Mucosa of descending colon (tissue), 3 donors: ENCODE results near the gene NINJ2. TPM values are rescaled to one million over a fixed set of nuclear protein-coding genes. Genes with fewer than 3 reads are reported as not detected.
A peak's percentile ranks its signal among the peaks of the same experiment; 100 is the strongest.

Experiments used
- ATAC-seq: fragments of 200-7000 bp; cut with Tn5 transposase; one replicate; pipeline ENCODE4 v1.9.1; 2020; ENCODE audit warnings: mild to moderate bottlenecking, moderate library complexity
- DNase-seq, 3 donors: peaks; one replicate each; pipeline ENCODE4 v3.0.0-alpha.2; 2020
- H3K36me3 ChIP-seq: fragments of 200-600 bp; one replicate; pipeline ENCODE4 v1.8.0; 2021; ENCODE audit warnings: low read depth, mild to moderate bottlenecking
- H3K4me1 ChIP-seq: fragments of 200-600 bp; one replicate; pipeline ENCODE4 v1.8.0; 2021; ENCODE audit warnings: low read depth, mild to moderate bottlenecking
- H3K4me3 ChIP-seq: fragments of 200-600 bp; one replicate; pipeline ENCODE4 v1.8.0; 2021; ENCODE audit warnings: mild to moderate bottlenecking
- H3K9me3 ChIP-seq: fragments of 200-600 bp; one replicate; pipeline ENCODE4 v1.8.0; 2021; ENCODE audit warnings: mild to moderate bottlenecking
- CTCF ChIP-seq: fragments of 200-600 bp; IDR thresholded peaks from one replicate; pipeline ENCODE4 v1.8.0; 2022; ENCODE audit warnings: antibody characterized with exemption, mild to moderate bottlenecking
- intact Hi-C, 2 donors: fragments of 100-400 bp; cut with DNase I in 1 of 2; cut with micrococcal nuclease in 1 of 2; formaldehyde crosslinking; loops; one replicate each; pipeline versions ENCODE4 v1.11.0 to v1.11.1; 2022; cut with DNase I, micrococcal nuclease
- total RNA-seq, 3 donors: library from RNA; stranded (reverse); fragmentation: NEBNext Ultra II Directional in 2 of 3; extraction: Animal tissue kit (Norgen Biotek cat#: 25700) in 2 of 3; gene quantifications; one replicate each; pipeline versions ENCODE4 v1.2.1 to v1.2.4, GENCODE V29; 2021 to 2023
- donor health status: DM: no; HTN: no; CAD: no; lungs with moderate emphysema.
- donor health status: DM: no; HTN: no; CAD: no.
- donor health status: DM: no; HTN: yes; CAD: no.

NINJ2 gene
- total RNA-seq, 3 donors from 2014 or later, result 3.6 to 5.2 (median 3.8) TPM

GRCh38 chr12:575129-575502 is 88.1 kb downstream of the NINJ2 start:
- no peak for ATAC-seq
- Histone ChIP-seq H3K4me3 (no peak overlapping the region), H3K4me1 (peaks cover 15% of the 10 kb centered on the region), H3K36me3 (no peaks in the 10 kb centered on the region), H3K9me3 (no peaks in the 10 kb centered on the region)
- no peak for DNase-seq
- intact Hi-C loops, result loop anchor here (10.0 kb wide), 3 partner anchors 180 to 370 kb away; partner anchors contain the start of genes RAD52 (in 1 of the 2) and WNK1 (in 1 of the 2)
- TF ChIP-seq CTCF, result no peak

DNA sequence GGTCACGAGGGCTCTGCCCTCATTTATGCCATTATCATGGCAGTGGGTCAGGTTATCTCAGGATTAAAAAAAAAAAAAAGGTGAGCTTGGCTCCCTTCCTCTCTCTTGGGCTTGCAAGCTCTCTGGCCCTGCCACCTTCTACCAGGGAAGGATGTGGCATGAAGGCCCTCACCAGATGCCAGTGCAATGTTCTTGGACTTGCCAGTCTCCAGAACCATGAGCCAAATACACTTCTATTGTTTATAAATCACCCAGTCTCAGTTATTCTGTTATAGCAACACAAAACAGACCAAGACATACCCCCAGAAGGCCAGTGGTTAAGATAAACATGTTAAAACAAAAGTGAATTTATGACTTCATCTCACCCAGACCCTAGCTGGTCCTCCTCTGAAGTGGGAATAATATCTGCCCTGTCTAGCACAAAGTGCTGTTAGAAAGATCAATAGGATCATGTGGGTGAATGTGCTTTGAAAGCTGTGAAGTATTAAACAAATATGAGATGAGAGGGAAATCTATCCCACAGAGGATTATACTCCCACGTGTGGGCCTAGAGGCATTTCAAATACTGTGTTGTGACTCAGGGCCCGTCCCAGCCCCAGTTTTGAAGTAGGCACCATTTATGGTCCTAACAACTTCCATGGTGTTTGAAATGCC is 88.6 kb downstream of the NINJ2 start:
- Histone ChIP-seq H3K4me1 (peaks cover 17% of the 10 kb centered on the region), H3K4me3 (no peak overlapping the region), H3K36me3 (no peaks in the 10 kb centered on the region), H3K9me3 (no peaks in the 10 kb centered on the region)
- no peak for TF ChIP-seq CTCF
- intact Hi-C loops, result loop anchor here (10.0 kb wide), 3 partner anchors 180 to 370 kb away; partner anchors contain the start of genes RAD52 (in 1 of the 2) and WNK1 (in 1 of the 2)
- DNase-seq (no peak), ATAC-seq (no peak)

GRCh38 chr12:573232-573631 is 90.0 kb downstream of the NINJ2 start:
- Histone ChIP-seq H3K4me3 (no peak overlapping the region), H3K9me3 (no peaks in the 10 kb centered on the region), H3K4me1 (peaks cover 28% of the 10 kb centered on the region), H3K36me3 (no peaks in the 10 kb centered on the region)
- ATAC-seq (no peak), DNase-seq (no peak)
- intact Hi-C loops, result loop anchor here (10.0 kb wide), 3 partner anchors 182 to 372 kb away; partner anchors contain the start of genes RAD52 (in 1 of the 2) and WNK1 (in 1 of the 2)
- no peak for TF ChIP-seq CTCF

GRCh38 chr12:572532-572899 is 90.7 kb downstream of the NINJ2 start:
- no peaks in the 10 kb centered on the region for H3K9me3 ChIP-seq
- intact Hi-C loops, result loop anchor here (10.0 kb wide), 3 partner anchors 182 to 372 kb away; partner anchors contain the start of genes RAD52 (in 1 of the 2) and WNK1 (in 1 of the 2)
- no peak for ATAC-seq
- H3K4me3 ChIP-seq, result no peak overlapping the region
- TF ChIP-seq CTCF, result no peak
- H3K4me1 ChIP-seq, result peaks cover 28% of the 10 kb centered on the region
- H3K36me3 ChIP-seq, result no peaks in the 10 kb centered on the region
- no peak for DNase-seq

DNA sequence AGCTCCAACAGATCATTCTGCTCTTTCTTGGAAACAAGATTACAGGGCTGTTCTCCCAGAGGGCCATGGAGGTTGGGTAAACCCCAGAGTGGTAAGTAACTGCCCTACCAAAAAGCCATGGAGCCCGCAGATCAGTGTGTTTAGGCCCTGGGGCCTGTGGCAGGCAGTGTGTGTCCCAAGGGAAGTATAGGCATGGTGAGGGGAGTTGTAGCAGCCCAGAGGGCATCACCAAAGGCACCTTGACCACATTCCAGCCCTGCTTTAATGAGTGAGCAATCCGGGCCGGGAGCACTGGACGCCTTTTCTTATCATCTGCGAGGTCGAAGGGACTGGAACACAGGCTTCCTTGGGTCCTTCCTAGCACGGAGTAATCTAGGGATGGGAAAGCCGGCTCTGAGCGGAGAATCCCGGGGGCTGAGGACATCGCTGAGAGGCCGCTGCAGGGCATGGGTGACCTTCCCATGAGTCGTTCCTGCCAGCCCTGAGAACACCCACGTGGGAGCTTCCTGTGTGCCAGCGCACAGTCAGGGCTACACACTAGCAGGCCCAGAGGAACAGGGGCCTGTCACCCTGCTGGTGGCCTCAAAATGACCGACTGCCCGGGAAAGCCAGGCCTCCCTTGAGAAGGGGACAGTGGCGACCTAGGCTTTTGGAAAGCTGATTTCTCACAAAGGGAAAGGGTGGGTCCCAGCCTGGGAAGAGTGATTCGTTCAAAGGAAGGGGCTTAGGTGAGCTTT is 91.3 kb downstream of the NINJ2 start:
- Histone ChIP-seq H3K4me3 (no peak overlapping the region), H3K4me1 (peaks cover 28% of the 10 kb centered on the region), H3K9me3 (no peaks in the 10 kb centered on the region), H3K36me3 (no peaks in the 10 kb centered on the region)
- TF ChIP-seq CTCF, result no peak
- ATAC-seq (no peak), DNase-seq (peak in 1 of 3 donors; percentile 48)
- intact Hi-C loops, result loop anchor here (10.0 kb wide), 3 partner anchors 183 to 373 kb away; partner anchors contain the start of genes RAD52 (in 1 of the 2) and WNK1 (in 1 of the 2)
